ENCODE measurements around the gene CHKA. TPM values are rescaled to one million over a fixed set of nuclear protein-coding genes. Genes with fewer than 3 reads are reported as not detected.

The CHKA gene
- total RNA-seq, 1 experiment from 2014 or later: 63.0 TPM

GRCh38 chr11:68048681-68049508 is 72.3 kb downstream of the CHKA start:
- H3K27me3 ChIP-seq (ENCODE audit: insufficient read depth, low read length): no peaks in the 10 kb centered on the region
- DNase-seq: peak; percentile 30
- H3K4me3 Mint-ChIP-seq: no peak overlapping the region
- H3K36me3 Mint-ChIP-seq (ENCODE audit: insufficient read depth in 1 of 3, low read depth in 3 of 3): peaks cover 3 to 23% (median 4%) of the 10 kb centered on the region in 3 experiments; a peak in 5 of 7 replicates
- H2AFZ ChIP-seq (ENCODE audit: low read length): no peak overlapping the region
- no peaks in the 10 kb centered on the region for H3K9me3 Mint-ChIP-seq
- H2BK120ac ChIP-seq (ENCODE audit: low read depth, low read length, poor library complexity, severe bottlenecking): no peak overlapping the region
- WGBS (ENCODE audit: extremely low coverage, insufficient read length, low lambda C conversion rate): no CpG with 5 or more reads among the region's 35 CpGs
- H3K27ac ChIP-seq (ENCODE audit: insufficient read length, low read depth, low read length): no peak overlapping the region
- no peaks in the 10 kb centered on the region for H3K23me2 ChIP-seq (ENCODE audit: insufficient read length, low read depth, low read length, poor library complexity, severe bottlenecking)
- no peak for TF ChIP-seq CTCF (conservative IDR thresholded peaks at IDR 0.05)
- H3K4me1 ChIP-seq (ENCODE audit: insufficient read depth, low read length): no peaks in the 10 kb centered on the region
- no peak overlapping the region for H3K56ac ChIP-seq (ENCODE audit: insufficient read length, low read depth, low read length)
- no peak overlapping the region for H3K23ac ChIP-seq (ENCODE audit: insufficient read length, low read depth, low read length)
- peaks cover 2% of the 10 kb centered on the region for H4K20me1 ChIP-seq (ENCODE audit: control insufficient read depth, insufficient read depth, insufficient read length)
- H3K4me1 Mint-ChIP-seq: peaks cover 6 to 11% of the 10 kb centered on the region in 2 experiments
- no peak overlapping the region for H2AK5ac ChIP-seq (ENCODE audit: insufficient read length, low read length)
- no peak overlapping the region for H2BK20ac ChIP-seq (ENCODE audit: low read depth, low read length, poor library complexity, severe bottlenecking)
- no peak overlapping the region for H2BK15ac ChIP-seq (ENCODE audit: low read depth, low read length)
- H4K8ac ChIP-seq (replicated peaks; ENCODE audit: insufficient read length, low read depth, low read length): no peak overlapping the region
- no peak overlapping the region for H3T11ph ChIP-seq (ENCODE audit: low read length)
- no peak overlapping the region for H3K4ac ChIP-seq (ENCODE audit: low read depth, low read length)
- H2BK12ac ChIP-seq (ENCODE audit: insufficient read length, low read depth, low read length): no peak overlapping the region
- H3K79me1 ChIP-seq (ENCODE audit: insufficient read depth, low read depth, low read length, poor library complexity, severe bottlenecking): no peaks in the 10 kb centered on the region
- H3K79me2 ChIP-seq (ENCODE audit: insufficient read depth, low read length): no peaks in the 10 kb centered on the region
- H2BK5ac ChIP-seq (ENCODE audit: insufficient read length, low read length): no peak overlapping the region
- H3K27ac Mint-ChIP-seq: no peak overlapping the region
- no peak overlapping the region for H4K91ac ChIP-seq (ENCODE audit: insufficient read length, low read depth, low read length)
- no peaks in the 10 kb centered on the region for H3K9me3 ChIP-seq (ENCODE audit: control insufficient read depth, low read depth, low read length)
- no peak overlapping the region for H3K9ac ChIP-seq (ENCODE audit: extremely low read depth, insufficient read length, low read length)
- H3K4me2 ChIP-seq (ENCODE audit: insufficient read depth, insufficient read length, low read length): no peak overlapping the region
- no peak overlapping the region for H3K18ac ChIP-seq (ENCODE audit: insufficient read length, low read depth, low read length)
- no peaks in the 10 kb centered on the region; the same call in 1 of the 2 replicates for H3K27me3 Mint-ChIP-seq (ENCODE audit: low read depth)
- no peak overlapping the region for H3K14ac ChIP-seq (ENCODE audit: insufficient read depth, low read length)
- H4K5ac ChIP-seq (ENCODE audit: insufficient read length, low read depth, low read length): no peak overlapping the region

Measured in H9 (cell line).